ENCODE data around the gene SEC22A.

DNA sequence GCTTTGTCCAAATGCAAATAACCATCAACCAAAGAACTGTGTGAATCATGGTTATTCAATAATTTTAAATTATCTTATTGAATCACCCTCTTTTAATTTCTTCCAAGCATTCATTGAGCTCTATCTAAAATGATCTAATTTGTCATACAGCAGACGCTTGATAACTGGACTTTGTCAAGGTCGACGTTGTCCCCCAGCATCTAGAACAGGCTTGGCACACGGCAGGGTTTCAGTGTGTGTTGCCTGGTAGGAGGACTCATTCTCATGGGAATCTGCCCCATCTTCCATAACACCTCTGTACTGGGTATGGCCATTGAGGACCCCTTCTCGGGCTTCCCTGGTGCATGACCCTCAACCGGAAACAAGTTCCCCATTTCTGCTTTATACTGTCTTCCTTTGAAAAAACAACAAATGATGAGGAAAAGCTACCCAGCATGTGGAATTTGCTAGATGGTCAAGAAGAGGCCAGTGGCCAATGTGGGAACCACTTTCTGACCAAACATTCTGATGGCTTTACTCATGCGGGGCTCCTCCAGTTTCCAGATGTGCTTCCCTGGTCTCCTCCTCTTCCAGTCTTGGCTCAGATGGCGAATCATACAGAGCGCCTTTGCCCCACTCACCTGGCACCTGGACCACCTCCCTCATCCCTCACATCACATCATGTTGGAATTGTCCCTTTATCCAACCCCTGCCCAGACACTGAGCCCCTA lies 41.7 kb upstream of the SEC22A start:
- TF ChIP-seq, protein P1, sequence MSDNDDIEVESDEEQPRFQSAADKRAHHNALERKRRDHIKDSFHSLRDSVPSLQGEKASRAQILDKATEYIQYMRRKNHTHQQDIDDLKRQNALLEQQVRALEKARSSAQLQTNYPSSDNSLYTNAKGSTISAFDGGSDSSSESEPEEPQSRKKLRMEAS (IDR thresholded peaks at IDR 0.05), result no peak
- no peak for TF ChIP-seq EP300 (IDR thresholded peaks at IDR 0.05; ENCODE audit: borderline replicate concordance)
- no peak for TF ChIP-seq NFIC (IDR thresholded peaks at IDR 0.05)
- TF ChIP-seq, protein P2, sequence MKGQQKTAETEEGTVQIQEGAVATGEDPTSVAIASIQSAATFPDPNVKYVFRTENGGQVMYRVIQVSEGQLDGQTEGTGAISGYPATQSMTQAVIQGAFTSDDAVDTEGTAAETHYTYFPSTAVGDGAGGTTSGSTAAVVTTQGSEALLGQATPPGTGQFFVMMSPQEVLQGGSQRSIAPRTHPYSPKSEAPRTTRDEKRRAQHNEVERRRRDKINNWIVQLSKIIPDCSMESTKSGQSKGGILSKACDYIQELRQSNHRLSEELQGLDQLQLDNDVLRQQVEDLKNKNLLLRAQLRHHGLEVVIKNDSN (IDR thresholded peaks at IDR 0.05), result no peak
- TF ChIP-seq TAF1 (IDR thresholded peaks at IDR 0.05; ENCODE audit: low read depth), result no peak
- TF ChIP-seq CEBPB (IDR thresholded peaks at IDR 0.05), result no peak
- no peak for TF ChIP-seq TEAD4 (IDR thresholded peaks at IDR 0.05)
- TF ChIP-seq, protein P3, sequence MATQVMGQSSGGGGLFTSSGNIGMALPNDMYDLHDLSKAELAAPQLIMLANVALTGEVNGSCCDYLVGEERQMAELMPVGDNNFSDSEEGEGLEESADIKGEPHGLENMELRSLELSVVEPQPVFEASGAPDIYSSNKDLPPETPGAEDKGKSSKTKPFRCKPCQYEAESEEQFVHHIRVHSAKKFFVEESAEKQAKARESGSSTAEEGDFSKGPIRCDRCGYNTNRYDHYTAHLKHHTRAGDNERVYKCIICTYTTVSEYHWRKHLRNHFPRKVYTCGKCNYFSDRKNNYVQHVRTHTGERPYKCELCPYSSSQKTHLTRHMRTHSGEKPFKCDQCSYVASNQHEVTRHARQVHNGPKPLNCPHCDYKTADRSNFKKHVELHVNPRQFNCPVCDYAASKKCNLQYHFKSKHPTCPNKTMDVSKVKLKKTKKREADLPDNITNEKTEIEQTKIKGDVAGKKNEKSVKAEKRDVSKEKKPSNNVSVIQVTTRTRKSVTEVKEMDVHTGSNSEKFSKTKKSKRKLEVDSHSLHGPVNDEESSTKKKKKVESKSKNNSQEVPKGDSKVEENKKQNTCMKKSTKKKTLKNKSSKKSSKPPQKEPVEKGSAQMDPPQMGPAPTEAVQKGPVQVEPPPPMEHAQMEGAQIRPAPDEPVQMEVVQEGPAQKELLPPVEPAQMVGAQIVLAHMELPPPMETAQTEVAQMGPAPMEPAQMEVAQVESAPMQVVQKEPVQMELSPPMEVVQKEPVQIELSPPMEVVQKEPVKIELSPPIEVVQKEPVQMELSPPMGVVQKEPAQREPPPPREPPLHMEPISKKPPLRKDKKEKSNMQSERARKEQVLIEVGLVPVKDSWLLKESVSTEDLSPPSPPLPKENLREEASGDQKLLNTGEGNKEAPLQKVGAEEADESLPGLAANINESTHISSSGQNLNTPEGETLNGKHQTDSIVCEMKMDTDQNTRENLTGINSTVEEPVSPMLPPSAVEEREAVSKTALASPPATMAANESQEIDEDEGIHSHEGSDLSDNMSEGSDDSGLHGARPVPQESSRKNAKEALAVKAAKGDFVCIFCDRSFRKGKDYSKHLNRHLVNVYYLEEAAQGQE (IDR thresholded peaks at IDR 0.05; ENCODE audit: low read depth), result no peak
- no peak for TF ChIP-seq YY1 (IDR thresholded peaks at IDR 0.05; ENCODE audit: low read depth)
- no peak for TF ChIP-seq RAD21 (IDR thresholded peaks at IDR 0.05; ENCODE audit: low read depth)
- no peak for TF ChIP-seq CREB1 (IDR thresholded peaks at IDR 0.05; ENCODE audit: low read depth)
- no peak for TF ChIP-seq EGR1 (IDR thresholded peaks at IDR 0.05)
- no peak for TF ChIP-seq FOXM1 (IDR thresholded peaks at IDR 0.05; ENCODE audit: borderline replicate concordance, low read depth)
- TF ChIP-seq TCF12 (IDR thresholded peaks at IDR 0.05; ENCODE audit: low read depth), result no peak
